Keratinocyte (primary cell): Measurements from ENCODE around the gene DEFB126. TPM values are rescaled to one million over a fixed set of nuclear protein-coding genes. Genes with fewer than 3 reads are reported as not detected.

Source experiments
- DNase-seq: peaks from one replicate; pipeline ENCODE4 v3.0.0-alpha.2; 2011; ENCODE audit warnings: low read depth, missing footprints, low spot score
- FAIRE-seq: peaks from 2 replicates; lab custom pipeline; 2011; peaks lifted over from hg19 to GRCh38; lab: Jason Lieb, UNC
- H2AFZ ChIP-seq: 2 replicates; pipeline ENCODE4 v1.6.0; 2012; ENCODE audit warnings: low read length, control low read depth, inconsistent platforms; ENCODE audit not compliant: control insufficient read depth
- H3K27ac ChIP-seq: 2 replicates; pipeline ENCODE4 v1.5.1; 2011; ENCODE audit warnings: low read length; ENCODE audit not compliant: control insufficient read depth, insufficient read depth
- H3K27me3 ChIP-seq: 3 replicates; pipeline ENCODE4 v1.6.0; 2011; ENCODE audit warnings: low read length; ENCODE audit not compliant: control insufficient read depth, insufficient read depth; ENCODE audit errors: extremely low read depth
- H3K36me3 ChIP-seq, 2 experiments: 2 replicates in 1 of 2; 3 replicates in 1 of 2; pipeline ENCODE4 v1.5.1; 2011; ENCODE audit warnings: low read length in 2 of 2, mild to moderate bottlenecking in 1 of 2; ENCODE audit not compliant: control insufficient read depth in 2 of 2, insufficient read depth in 2 of 2; ENCODE audit errors: extremely low read depth in 1 of 2
- H3K4me1 ChIP-seq: 3 replicates; pipeline ENCODE4 v1.5.1; 2011; ENCODE audit warnings: low read length; ENCODE audit not compliant: control insufficient read depth, insufficient read depth; ENCODE audit errors: extremely low read depth
- H3K4me2 ChIP-seq: 3 replicates; pipeline ENCODE4 v1.6.0; 2011; ENCODE audit warnings: low read depth, low read length; ENCODE audit not compliant: control insufficient read depth, insufficient read depth; ENCODE audit errors: extremely low read depth
- H3K4me3 ChIP-seq, 3 experiments: fragments of 200-600 bp in 1 of 3; sonication (generic) in 1 of 3; 2 replicates in 2 of 3; 3 replicates in 1 of 3; pipeline ENCODE4 v1.5.1; 2011 to 2016; ENCODE audit warnings: low read length in 3 of 3, mild to moderate bottlenecking in 3 of 3, control low read depth in 2 of 3, inconsistent platforms in 1 of 3, low read depth in 1 of 3, mixed read lengths in 1 of 3, mixed run types in 1 of 3, moderate library complexity in 1 of 3; ENCODE audit not compliant: control insufficient read depth in 2 of 3, insufficient read depth in 2 of 3; ENCODE audit errors: extremely low read depth in 1 of 3
- H3K79me2 ChIP-seq: 2 replicates; pipeline ENCODE4 v1.6.0; 2012; ENCODE audit warnings: low read length; ENCODE audit not compliant: control insufficient read depth, insufficient read depth
- H3K9ac ChIP-seq: 3 replicates; pipeline ENCODE4 v1.6.0; 2011; ENCODE audit warnings: low read length; ENCODE audit not compliant: control insufficient read depth, insufficient read depth; ENCODE audit errors: extremely low read depth
- H3K9me1 ChIP-seq: 3 replicates; pipeline ENCODE4 v1.6.0; 2011; ENCODE audit warnings: low read length; ENCODE audit not compliant: control insufficient read depth, insufficient read depth; ENCODE audit errors: extremely low read depth
- H3K9me3 ChIP-seq: 2 replicates; pipeline ENCODE4 v1.5.1; 2012; ENCODE audit warnings: low read depth, low read length; ENCODE audit not compliant: control insufficient read depth
- H4K20me1 ChIP-seq: 3 replicates; pipeline ENCODE4 v1.6.0; 2011; ENCODE audit warnings: low read length; ENCODE audit not compliant: control insufficient read depth, insufficient read depth; ENCODE audit errors: extremely low read depth
- EZH2 ChIP-seq: IDR thresholded peaks from one replicate; pipeline ENCODE4 v1.6.1; 2012; ENCODE audit warnings: inconsistent platforms, mild to moderate bottlenecking, low read length, moderate library complexity
- dilution Hi-C: fragments of 300-500 bp; cut with MboI; formaldehyde crosslinking; loops from one replicate; pipeline ENCODE4 v1.7.0; 2020; ENCODE audit warnings: low sequenced_read_pairs; ENCODE audit not compliant: extremely low pct_ligation_motif_present
- polyA plus RNA-seq, 5 experiments: library from polyadenylated mRNA; depleted of rRNA in 3 of 5; stranded (reverse) in 3 of 5; stranded (forward) in 1 of 5; unstranded in 1 of 5; fragments of >200 nt; gene quantifications; 1 replicate in 1 of 5; 2 replicates in 3 of 5; 3 replicates in 1 of 5; pipeline versions ENCODE4 v1.2.1 to v1.2.3, GENCODE V29; 2011 to 2012; ENCODE audit warnings: missing spikeins in 2 of 5, low read depth in 1 of 5, low replicate concordance in 1 of 5
- TF ChIP-seq, protein P1 (sequence below), 3 experiments: IDR thresholded peaks in 1 of 3; conservative IDR thresholded peaks in 1 of 3; optimal IDR thresholded peaks in 1 of 3; 2 replicates in 2 of 3; 3 replicates in 1 of 3; pipeline versions ENCODE3 to v1.5.1; 2011; ENCODE audit warnings: low read length in 3 of 3, mild to moderate bottlenecking in 3 of 3, moderate library complexity in 2 of 3, control low read depth in 1 of 3, inconsistent platforms in 1 of 3; ENCODE audit not compliant: insufficient read depth in 2 of 3; ENCODE audit errors: extremely low read depth in 1 of 3

DEFB126 gene
- polyA plus RNA-seq, 1 donor (not counting 4 experiments of a cell fraction or from before 2014, with no cell fraction given), result not detected

- DNase-seq (no peak), FAIRE-seq (no peak)
- Histone ChIP-seq H3K4me1 (no peaks in the 10 kb centered on the region), H3K27ac (no peak overlapping the region), H3K4me3 (no peak overlapping the region), H2AFZ (no peak overlapping the region), H3K4me2 (no peak overlapping the region), H4K20me1 (no peaks in the 10 kb centered on the region), H3K9me1 (no peaks in the 10 kb centered on the region), H3K36me3 (no peaks in the 10 kb centered on the region), H3K9ac (no peak overlapping the region), H3K79me2 (no peaks in the 10 kb centered on the region), H3K27me3 (no peaks in the 10 kb centered on the region), H3K9me3 (peaks cover 6% of the 10 kb centered on the region)
- dilution Hi-C loops, result no loop called here
- TF ChIP-seq EZH2, result no peak
- TF ChIP-seq, protein P1, sequence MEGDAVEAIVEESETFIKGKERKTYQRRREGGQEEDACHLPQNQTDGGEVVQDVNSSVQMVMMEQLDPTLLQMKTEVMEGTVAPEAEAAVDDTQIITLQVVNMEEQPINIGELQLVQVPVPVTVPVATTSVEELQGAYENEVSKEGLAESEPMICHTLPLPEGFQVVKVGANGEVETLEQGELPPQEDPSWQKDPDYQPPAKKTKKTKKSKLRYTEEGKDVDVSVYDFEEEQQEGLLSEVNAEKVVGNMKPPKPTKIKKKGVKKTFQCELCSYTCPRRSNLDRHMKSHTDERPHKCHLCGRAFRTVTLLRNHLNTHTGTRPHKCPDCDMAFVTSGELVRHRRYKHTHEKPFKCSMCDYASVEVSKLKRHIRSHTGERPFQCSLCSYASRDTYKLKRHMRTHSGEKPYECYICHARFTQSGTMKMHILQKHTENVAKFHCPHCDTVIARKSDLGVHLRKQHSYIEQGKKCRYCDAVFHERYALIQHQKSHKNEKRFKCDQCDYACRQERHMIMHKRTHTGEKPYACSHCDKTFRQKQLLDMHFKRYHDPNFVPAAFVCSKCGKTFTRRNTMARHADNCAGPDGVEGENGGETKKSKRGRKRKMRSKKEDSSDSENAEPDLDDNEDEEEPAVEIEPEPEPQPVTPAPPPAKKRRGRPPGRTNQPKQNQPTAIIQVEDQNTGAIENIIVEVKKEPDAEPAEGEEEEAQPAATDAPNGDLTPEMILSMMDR (optimal IDR thresholded peaks at IDR 0.05 in 1 of 3, IDR thresholded peaks at IDR 0.05 in 1 of 3, conservative IDR thresholded peaks at IDR 0.05 in 1 of 3; ENCODE audit: extremely low read depth in 1 of 3, insufficient read depth in 2 of 3, low read length in 3 of 3), result peak in 2 of 3 experiments; percentile 27 to 31
These were observed 4.5 kb upstream of the DEFB126 start for GRCh38 chr20:137668-138490.

DNA sequence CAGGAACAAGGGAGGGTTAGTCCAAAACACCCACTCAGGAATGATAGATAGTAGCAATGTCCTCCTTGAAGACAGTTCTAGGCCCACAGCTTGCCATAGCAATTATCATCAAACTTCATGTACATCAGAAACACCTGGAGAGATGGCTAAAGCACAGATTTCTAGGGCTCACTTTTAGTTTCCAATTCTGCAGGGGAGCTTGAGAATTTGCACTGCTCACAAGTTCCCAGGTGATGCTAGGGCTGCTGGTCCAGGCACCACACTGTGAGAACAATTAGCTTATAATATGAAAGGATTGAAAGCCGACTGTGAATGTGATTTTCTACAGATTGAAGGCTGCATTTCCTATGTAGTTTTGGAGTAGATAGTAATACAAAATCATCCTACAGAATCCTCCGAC, 3.5 kb downstream of the DEFB126 start:
- DNase-seq (no peak), FAIRE-seq (no peak)
- dilution Hi-C loops, result no loop called here
- Histone ChIP-seq H3K9me1 (no peaks in the 10 kb centered on the region), H3K9ac (no peak overlapping the region), H3K4me2 (no peak overlapping the region), H3K9me3 (no peaks in the 10 kb centered on the region), H3K36me3 (no peaks in the 10 kb centered on the region), H3K27ac (no peak overlapping the region), H4K20me1 (no peaks in the 10 kb centered on the region), H3K4me1 (no peaks in the 10 kb centered on the region), H2AFZ (no peak overlapping the region), H3K79me2 (no peaks in the 10 kb centered on the region), H3K4me3 (no peak overlapping the region), H3K27me3 (peaks cover 6% of the 10 kb centered on the region)
- TF ChIP-seq, protein P1 (optimal IDR thresholded peaks at IDR 0.05 in 1 of 3, IDR thresholded peaks at IDR 0.05 in 1 of 3, conservative IDR thresholded peaks at IDR 0.05 in 1 of 3; ENCODE audit: extremely low read depth in 1 of 3, insufficient read depth in 2 of 3, low read length in 3 of 3), result no peak
- TF ChIP-seq EZH2, result no peak
